Ectodermal cell (in vitro differentiated cells): ENCODE results near the gene ISL2.

Experiments
- H3K27ac ChIP-seq: 2 replicates; pipeline ENCODE4 v1.7.0; 2013; ENCODE audit warnings: mild to moderate bottlenecking, low read depth, low read length; ENCODE audit not compliant: insufficient read depth, poor library complexity, severe bottlenecking
- H3K27me3 ChIP-seq: 2 replicates; pipeline ENCODE4 v1.7.0; 2013; ENCODE audit warnings: mild to moderate bottlenecking, low read length; ENCODE audit not compliant: insufficient read depth, control insufficient read depth, poor library complexity, severe bottlenecking
- H3K36me3 ChIP-seq: one replicate; pipeline ENCODE4 v1.7.0; 2013; ENCODE audit warnings: low read length; ENCODE audit not compliant: control insufficient read depth, insufficient read depth
- H3K4me1 ChIP-seq: one replicate; pipeline ENCODE4 v1.7.0; 2013; ENCODE audit warnings: low read length; ENCODE audit not compliant: control insufficient read depth, insufficient read depth
- H3K4me3 ChIP-seq: 2 replicates; pipeline ENCODE4 v1.7.0; 2013; ENCODE audit warnings: low read depth, low read length, control low read depth; ENCODE audit not compliant: insufficient read depth
- H3K9me3 ChIP-seq: 2 replicates; pipeline ENCODE4 v1.7.0; 2013; ENCODE audit warnings: mild to moderate bottlenecking, low read length, moderate library complexity; ENCODE audit not compliant: control insufficient read depth
- WGBS, 2 experiments: methylation state at CpG; one replicate each; pipeline ENCODE4 v1.1.7; 2013; ENCODE audit warnings: missing lambda C conversion rate in 2 of 2; 5-methylcytosine and 5-hydroxymethylcytosine counted together

ISL2 gene

DNA sequence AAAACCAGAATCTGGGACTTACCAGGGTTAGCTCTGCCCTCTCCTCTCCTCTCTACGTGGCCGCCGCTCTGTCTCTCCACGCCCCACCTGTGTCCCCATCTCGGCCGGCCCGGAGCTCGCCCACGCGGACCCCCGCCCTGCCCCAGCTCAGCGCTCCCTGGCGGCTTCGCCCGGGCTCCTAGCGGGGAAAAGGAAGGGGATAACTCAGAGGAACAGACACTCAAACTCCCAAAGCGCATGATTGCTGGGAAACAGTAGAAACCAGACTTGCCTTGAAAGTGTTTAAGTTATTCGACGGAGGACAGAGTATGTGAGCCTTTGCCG, 5.4 kb downstream of the ISL2 start:
- Histone ChIP-seq H3K4me3 (no peak overlapping the region), H3K27ac (no peak overlapping the region), H3K36me3 (no peaks in the 10 kb centered on the region), H3K9me3 (no peaks in the 10 kb centered on the region), H3K27me3 (peaks cover 100% of the 10 kb centered on the region), H3K4me1 (peaks cover 23% of the 10 kb centered on the region)
- 2 to 3% methylated on average over 20 of the region's 20 CpGs for WGBS, 2 experiments

- H3K27ac ChIP-seq, result no peak overlapping the region
- H3K27me3 ChIP-seq, result peaks cover 100% of the 10 kb centered on the region
- no peak overlapping the region for H3K4me3 ChIP-seq
- 3% methylated on average over 87 of the region's 87 CpGs for WGBS, 2 experiments
- peaks cover 20% of the 10 kb centered on the region for H3K4me1 ChIP-seq
- no peaks in the 10 kb centered on the region for H3K9me3 ChIP-seq
- H3K36me3 ChIP-seq, result no peaks in the 10 kb centered on the region
Measured at GRCh38 chr15:76342382-76343201, 6.0 kb downstream of the ISL2 start.

DNA sequence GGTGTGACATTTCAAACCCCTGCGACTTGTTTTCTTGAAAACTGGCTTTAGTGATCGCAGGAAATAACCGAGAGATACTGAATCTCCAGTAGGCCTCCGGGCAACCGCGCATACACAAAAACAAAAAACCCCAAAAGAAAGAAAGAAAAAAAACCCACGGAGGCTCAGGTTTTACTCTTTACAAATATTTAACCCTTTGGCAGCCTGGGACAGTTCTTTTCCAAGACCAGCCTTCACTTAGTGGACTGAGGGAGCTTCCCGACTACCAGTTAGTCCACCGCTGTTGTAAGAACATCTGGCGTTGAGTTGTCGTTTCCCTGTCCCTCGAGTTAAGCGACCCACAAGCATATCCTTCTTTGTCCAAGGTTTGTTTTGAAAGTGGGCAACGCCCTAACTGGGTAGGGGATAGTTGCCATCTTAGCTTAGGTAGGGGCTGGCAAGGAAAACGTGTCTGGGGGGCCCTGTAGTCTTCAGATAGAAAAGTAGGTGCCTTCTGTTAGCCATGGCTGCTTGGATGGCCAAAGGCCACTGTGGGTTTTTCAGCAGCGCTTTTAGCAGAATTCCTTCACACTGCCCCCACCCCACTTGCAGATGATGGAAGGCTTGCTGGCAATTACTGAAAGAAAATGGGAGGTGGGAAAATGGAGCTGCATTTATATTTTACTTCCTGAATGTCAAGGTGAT, 6.9 kb downstream of the ISL2 start:
- Histone ChIP-seq H3K27ac (no peak overlapping the region), H3K9me3 (no peaks in the 10 kb centered on the region), H3K36me3 (no peaks in the 10 kb centered on the region), H3K27me3 (peaks cover 100% of the 10 kb centered on the region), H3K4me3 (no peak overlapping the region), H3K4me1 (peaks cover 20% of the 10 kb centered on the region)
- WGBS, 2 experiments, result 6% methylated on average over 16 of the region's 16 CpGs

DNA sequence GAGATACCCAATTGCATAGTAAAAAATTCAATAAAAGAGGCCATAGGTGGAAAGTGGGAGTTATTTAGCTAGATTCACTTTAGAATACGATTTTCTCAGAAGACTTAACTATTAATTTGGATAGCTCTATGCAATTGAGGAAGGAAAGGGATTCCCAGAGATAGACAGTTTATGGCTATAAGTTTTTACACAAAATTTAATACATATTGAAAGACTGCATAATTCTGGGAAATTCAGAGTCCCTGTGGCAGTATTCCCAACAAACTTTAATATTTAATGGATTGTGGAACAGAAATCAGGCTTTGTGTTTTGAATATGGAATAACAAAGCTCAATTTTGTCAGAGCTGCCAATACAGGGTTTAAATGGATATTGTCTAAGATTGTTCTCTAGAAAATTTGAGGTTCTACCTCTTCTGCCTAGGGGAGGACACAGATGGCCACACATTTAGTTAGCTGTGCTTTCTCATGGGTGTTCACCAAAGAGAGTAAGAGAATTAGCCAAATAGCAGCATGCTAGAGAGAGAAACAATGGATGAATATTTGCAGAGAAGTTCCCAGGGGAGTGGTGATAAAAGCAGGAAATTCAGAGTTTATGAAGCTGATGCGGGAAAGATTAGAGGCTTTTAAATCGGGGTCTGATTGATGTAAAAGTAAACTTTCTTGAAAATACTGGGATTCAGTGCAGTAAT, 8.5 kb downstream of the ISL2 start:
- Histone ChIP-seq H3K27me3 (peaks cover 100% of the 10 kb centered on the region), H3K4me3 (no peak overlapping the region), H3K9me3 (no peaks in the 10 kb centered on the region), H3K4me1 (peaks cover 14% of the 10 kb centered on the region), H3K27ac (no peak overlapping the region), H3K36me3 (no peaks in the 10 kb centered on the region)
- 9 to 22% methylated on average over 3 of the region's 3 CpGs for WGBS, 2 experiments

DNA sequence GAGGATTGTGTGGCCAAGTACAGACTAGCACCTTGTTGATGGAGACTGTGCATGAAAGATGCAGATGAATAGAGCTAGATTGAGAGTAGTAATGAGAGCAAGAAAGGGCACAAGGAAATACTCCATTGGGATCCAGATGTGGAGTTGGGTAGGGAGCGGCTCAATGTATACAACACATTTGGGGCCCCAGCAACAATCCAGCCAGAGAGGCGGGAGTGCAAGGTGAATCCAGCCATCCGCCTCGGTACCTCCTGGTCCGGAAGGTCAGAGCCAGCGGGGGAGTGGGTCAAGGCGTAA, 9.0 kb downstream of the ISL2 start:
- WGBS, 2 experiments, result 0 to 1% methylated on average over 7 of the region's 7 CpGs
- Histone ChIP-seq H3K27ac (no peak overlapping the region), H3K4me3 (no peak overlapping the region), H3K27me3 (peaks cover 100% of the 10 kb centered on the region), H3K9me3 (no peaks in the 10 kb centered on the region), H3K4me1 (peaks cover 11% of the 10 kb centered on the region), H3K36me3 (no peaks in the 10 kb centered on the region)

GRCh38 chr15:76345880-76346668, 9.5 kb downstream of the ISL2 start:
- Histone ChIP-seq H3K9me3 (no peaks in the 10 kb centered on the region), H3K36me3 (no peaks in the 10 kb centered on the region), H3K4me1 (peaks cover 7% of the 10 kb centered on the region), H3K27me3 (peaks cover 100% of the 10 kb centered on the region), H3K4me3 (peak overlapping the region; percentile 34), H3K27ac (no peak overlapping the region)
- 0 to 1% methylated on average over 65 of the region's 65 CpGs for WGBS, 2 experiments

GRCh38 chr15:76346669-76347481, 10.3 kb downstream of the ISL2 start:
- Histone ChIP-seq H3K9me3 (no peaks in the 10 kb centered on the region), H3K27me3 (peaks cover 93% of the 10 kb centered on the region), H3K36me3 (no peaks in the 10 kb centered on the region), H3K4me3 (peak overlapping the region; percentile 34), H3K27ac (no peak overlapping the region), H3K4me1 (peaks cover 3% of the 10 kb centered on the region)
- 0% methylated on average over 69 to 74 of the region's 74 CpGs for WGBS, 2 experiments

DNA sequence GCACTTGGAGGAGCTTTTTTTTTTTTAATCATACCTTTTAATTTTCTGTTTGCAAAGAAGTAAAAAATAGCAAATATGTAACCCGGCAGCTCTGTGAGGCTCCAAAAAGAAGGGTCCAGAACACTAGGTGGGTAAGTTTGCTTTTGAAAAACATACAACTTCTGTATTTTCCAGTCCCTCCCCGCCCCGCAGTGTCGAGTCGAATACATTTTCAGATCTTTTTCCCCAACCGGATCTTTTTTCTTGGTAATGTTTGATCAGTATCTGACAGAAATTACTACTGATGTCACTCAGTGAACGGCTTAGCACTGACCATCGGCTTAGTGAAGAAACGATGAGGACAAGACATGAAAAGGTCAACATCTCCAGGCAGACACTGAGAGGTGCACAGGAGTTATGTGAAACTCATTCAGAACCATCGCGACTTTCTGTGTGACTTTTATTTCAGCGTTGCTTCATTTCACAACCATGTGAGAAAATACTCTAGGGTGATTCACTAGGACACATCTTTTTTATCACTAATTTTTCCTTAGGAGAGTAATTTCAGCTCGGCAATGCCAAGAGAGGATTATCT, 11.0 kb downstream of the ISL2 start:
- Histone ChIP-seq H3K4me3 (peak overlapping the region; percentile 34), H3K27me3 (peaks cover 86% of the 10 kb centered on the region), H3K27ac (no peak overlapping the region), H3K36me3 (no peaks in the 10 kb centered on the region), H3K9me3 (no peaks in the 10 kb centered on the region), H3K4me1 (peaks cover 3% of the 10 kb centered on the region)
- 4 to 5% methylated on average over 13 of the region's 13 CpGs for WGBS, 2 experiments

DNA sequence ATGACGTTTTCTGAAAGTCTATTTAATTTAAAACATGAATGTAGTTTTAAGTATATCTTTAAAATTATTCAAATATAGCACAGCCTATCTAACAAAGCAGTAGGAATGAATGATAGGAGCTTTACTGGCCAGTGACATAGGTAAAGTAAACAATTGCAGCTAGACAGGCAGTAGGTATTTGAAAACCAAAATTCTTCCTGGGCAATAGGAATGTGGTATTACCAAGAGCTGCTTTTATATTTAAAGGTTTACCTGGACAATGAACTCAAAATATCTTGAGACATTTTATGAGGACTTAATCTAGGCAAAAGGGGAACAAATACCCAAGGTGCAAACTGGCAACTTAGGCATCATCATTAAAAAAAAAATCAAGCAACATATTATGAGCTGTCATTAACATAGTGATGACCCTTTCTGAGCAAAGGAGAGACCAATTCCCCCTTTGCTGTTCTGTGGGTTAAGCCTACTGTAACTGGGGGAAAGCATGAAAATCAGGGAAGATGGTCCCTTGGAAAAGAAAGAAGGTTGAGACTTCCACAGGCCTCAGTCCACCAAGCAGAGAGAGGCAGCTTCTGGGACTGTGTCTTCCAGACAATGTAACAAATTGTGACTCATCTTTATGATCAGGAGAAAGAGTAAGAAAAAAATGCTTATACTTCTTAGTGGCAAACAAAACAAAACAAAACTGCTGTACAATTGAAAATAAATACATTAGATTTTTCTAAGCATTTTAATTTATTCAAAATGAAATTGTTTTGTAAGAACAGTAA, 12.9 kb downstream of the ISL2 start:
- H3K9me3 ChIP-seq, result no peaks in the 10 kb centered on the region
- H3K27me3 ChIP-seq, result peaks cover 67% of the 10 kb centered on the region
- H3K27ac ChIP-seq, result no peak overlapping the region
- H3K4me3 ChIP-seq, result no peak overlapping the region
- H3K4me1 ChIP-seq, result peaks cover 3% of the 10 kb centered on the region
- no peaks in the 10 kb centered on the region for H3K36me3 ChIP-seq
- WGBS, 2 experiments, result no CpG with 5 or more reads among the region's 1 CpG
